Measurements from ENCODE around the gene TFAM. TPM values are rescaled to one million over a fixed set of nuclear protein-coding genes. Genes with fewer than 3 reads are reported as not detected.

TFAM gene
- total RNA-seq, 4 donors from 2014 or later: 23.1 to 33.8 (median 32.2) TPM

- Histone ChIP-seq H3K4me3 (replicated peaks in 1 of 3) (no peak overlapping the region), H3K9me3 (no peaks in the 10 kb centered on the region), H3K4me1 (peaks cover 0 to 3% of the 10 kb centered on the region in 2 donors), H3K36me3 (no peaks in the 10 kb centered on the region), H3K27me3 (no peaks in the 10 kb centered on the region), H3K27ac (no peak overlapping the region)
- no peak for DNase-seq
- intact Hi-C loops (cut with DNase I): no loop called here
- TF ChIP-seq POLR2A (IDR thresholded peaks at IDR 0.05) (no peak), CTCF (IDR thresholded peaks at IDR 0.05) (no peak)
- WGBS, 2 donors: 96 to 98% methylated on average over 3 of the region's 3 CpGs
Observed at GRCh38 chr10:58359541-58359940, 25.7 kb upstream of the TFAM start.

GRCh38 chr10:58360412-58361004, 24.7 kb upstream of the TFAM start:
- H3K9me3 ChIP-seq: no peaks in the 10 kb centered on the region
- H3K36me3 ChIP-seq: peaks cover 0 to 3% of the 10 kb centered on the region in 2 donors
- TF ChIP-seq CTCF (IDR thresholded peaks at IDR 0.05) (no peak), POLR2A (IDR thresholded peaks at IDR 0.05) (no peak)
- no peaks in the 10 kb centered on the region for H3K27me3 ChIP-seq
- H3K4me3 ChIP-seq (replicated peaks in 1 of 3): no peak overlapping the region
- intact Hi-C loops (cut with DNase I): no loop called here
- DNase-seq: no peak
- H3K27ac ChIP-seq: no peak overlapping the region
- 84 to 88% methylated on average over 9 of the region's 9 CpGs for WGBS, 2 donors
- H3K4me1 ChIP-seq: peaks cover 0 to 3% of the 10 kb centered on the region in 2 donors

- Histone ChIP-seq H3K36me3 (peaks cover 0 to 3% of the 10 kb centered on the region in 2 donors), H3K4me1 (peaks cover 0 to 3% of the 10 kb centered on the region in 2 donors), H3K4me3 (replicated peaks in 1 of 3) (no peak overlapping the region), H3K9me3 (no peaks in the 10 kb centered on the region), H3K27me3 (no peaks in the 10 kb centered on the region), H3K27ac (no peak overlapping the region)
- TF ChIP-seq POLR2A (IDR thresholded peaks at IDR 0.05) (no peak), CTCF (IDR thresholded peaks at IDR 0.05) (no peak)
- intact Hi-C loops (cut with DNase I): no loop called here
- 96 to 97% methylated on average over 2 of the region's 2 CpGs for WGBS, 2 donors
- DNase-seq: no peak
Observed at GRCh38 chr10:58361353-58361752, 23.9 kb upstream of the TFAM start.

GRCh38 chr10:58362027-58362789, 23.0 kb upstream of the TFAM start:
- intact Hi-C loops (cut with DNase I): no loop called here
- WGBS, 2 donors: 89 to 91% methylated on average over 1 of the region's 1 CpG
- Histone ChIP-seq H3K9me3 (no peaks in the 10 kb centered on the region), H3K27me3 (no peaks in the 10 kb centered on the region), H3K27ac (no peak overlapping the region), H3K36me3 (peaks cover 0 to 3% of the 10 kb centered on the region in 2 donors), H3K4me3 (replicated peaks in 1 of 3) (no peak overlapping the region), H3K4me1 (no peaks in the 10 kb centered on the region)
- TF ChIP-seq POLR2A (IDR thresholded peaks at IDR 0.05) (no peak), CTCF (IDR thresholded peaks at IDR 0.05) (no peak)
- DNase-seq: no peak

GRCh38 chr10:58367069-58367468, 18.1 kb upstream of the TFAM start:
- DNase-seq: no peak
- Histone ChIP-seq H3K27me3 (no peaks in the 10 kb centered on the region), H3K9me3 (no peaks in the 10 kb centered on the region), H3K27ac (no peak overlapping the region), H3K4me3 (replicated peaks in 1 of 3) (no peak overlapping the region), H3K36me3 (peaks cover 0 to 3% of the 10 kb centered on the region in 2 donors), H3K4me1 (no peaks in the 10 kb centered on the region)
- intact Hi-C loops (cut with DNase I): no loop called here
- WGBS, 2 donors: 82 to 88% methylated on average over 3 of the region's 3 CpGs
- TF ChIP-seq CTCF (IDR thresholded peaks at IDR 0.05): no peak
- no peak for TF ChIP-seq POLR2A (IDR thresholded peaks at IDR 0.05)
